Measurements from ENCODE around the gene FRAT2. TPM values are rescaled to one million over a fixed set of nuclear protein-coding genes. Genes with fewer than 3 reads are reported as not detected.

FRAT2 gene
- total and polyA plus RNA-seq, 2 of the 13 experiments (the other 11 are each of a cell fraction or from before 2014, with no cell fraction given), result 7.2 to 14.1 TPM

- TF ChIP-seq ZFY (CRISPR knock-in tag; IDR thresholded peaks at IDR 0.05) (peak; percentile 43), ZNF20 (CRISPR knock-in tag; IDR thresholded peaks at IDR 0.05) (no peak), ATRX (CRISPR knock-in tag; IDR thresholded peaks at IDR 0.05; ENCODE audit: borderline replicate concordance) (no peak), ZNF281 (CRISPR knock-in tag; IDR thresholded peaks at IDR 0.05; ENCODE audit: borderline replicate concordance) (peak; percentile 99), RARG (CRISPR knock-in tag; IDR thresholded peaks at IDR 0.05; ENCODE audit: low read depth) (no peak), CCAR2 (optimal IDR thresholded peaks at IDR 0.05; ENCODE audit: low read depth, low read length) (no peak), DR1 (CRISPR knock-in tag; IDR thresholded peaks at IDR 0.05) (peak; percentile 45; the same call in 1 of the 2 replicates), ZNF615 (CRISPR knock-in tag; IDR thresholded peaks at IDR 0.05; ENCODE audit: borderline replicate concordance) (no peak), NR2F2 (IDR thresholded peaks at IDR 0.05; ENCODE audit: borderline replicate concordance, low read depth) (peak; percentile 38; the same call in 1 of the 2 replicates), KLF9 (CRISPR knock-in tag; IDR thresholded peaks at IDR 0.05; ENCODE audit: low read depth) (0 out of 2 replicates have a peak, but pooled peaks have one; percentile 52), ZNF205 (CRISPR knock-in tag; IDR thresholded peaks at IDR 0.05) (no peak), SIN3B (IDR thresholded peaks at IDR 0.05; ENCODE audit: low read length) (no peak), REXO4 (CRISPR knock-in tag; IDR thresholded peaks at IDR 0.05; ENCODE audit: borderline replicate concordance) (no peak), GMEB1 (CRISPR knock-in tag; IDR thresholded peaks at IDR 0.05; ENCODE audit: borderline replicate concordance) (peak; percentile 79; the same call in 1 of the 2 replicates), ZNF530 (CRISPR knock-in tag; IDR thresholded peaks at IDR 0.05; ENCODE audit: low read depth) (no peak), ZNF10 (CRISPR knock-in tag; IDR thresholded peaks at IDR 0.05; ENCODE audit: borderline replicate concordance, low read depth) (no peak), ZNF3 (CRISPR knock-in tag; IDR thresholded peaks at IDR 0.05) (no peak), SNAI1 (CRISPR knock-in tag; IDR thresholded peaks at IDR 0.05; ENCODE audit: borderline replicate concordance) (no peak), THAP9 (CRISPR knock-in tag; IDR thresholded peaks at IDR 0.05; ENCODE audit: borderline replicate concordance) (0 out of 2 replicates have a peak, but pooled peaks have one; percentile 50), E2F2 (CRISPR knock-in tag; IDR thresholded peaks at IDR 0.05; ENCODE audit: borderline replicate concordance) (no peak), ERF (CRISPR knock-in tag; IDR thresholded peaks at IDR 0.05) (peak; percentile 83)
These were observed at the start of gene FRAT2 (continued) for GRCh38 chr10:97334370-97335175.
